ENCODE data around the gene OPRM1. TPM values are rescaled to one million over a fixed set of nuclear protein-coding genes. Genes with fewer than 3 reads are reported as not detected.

Gene OPRM1
- not detected in 2 replicates for total RNA-seq

GRCh38 chr6:154039231-154039842 lies at the start of gene OPRM1:
OPRM1 (plus strand) TSS chr6:154039240; CDS start chr6:154039545, 305 bp downstream.

Data from uterine smooth muscle cell (primary cell).